Measurements from ENCODE around the gene HTR6.

DNA sequence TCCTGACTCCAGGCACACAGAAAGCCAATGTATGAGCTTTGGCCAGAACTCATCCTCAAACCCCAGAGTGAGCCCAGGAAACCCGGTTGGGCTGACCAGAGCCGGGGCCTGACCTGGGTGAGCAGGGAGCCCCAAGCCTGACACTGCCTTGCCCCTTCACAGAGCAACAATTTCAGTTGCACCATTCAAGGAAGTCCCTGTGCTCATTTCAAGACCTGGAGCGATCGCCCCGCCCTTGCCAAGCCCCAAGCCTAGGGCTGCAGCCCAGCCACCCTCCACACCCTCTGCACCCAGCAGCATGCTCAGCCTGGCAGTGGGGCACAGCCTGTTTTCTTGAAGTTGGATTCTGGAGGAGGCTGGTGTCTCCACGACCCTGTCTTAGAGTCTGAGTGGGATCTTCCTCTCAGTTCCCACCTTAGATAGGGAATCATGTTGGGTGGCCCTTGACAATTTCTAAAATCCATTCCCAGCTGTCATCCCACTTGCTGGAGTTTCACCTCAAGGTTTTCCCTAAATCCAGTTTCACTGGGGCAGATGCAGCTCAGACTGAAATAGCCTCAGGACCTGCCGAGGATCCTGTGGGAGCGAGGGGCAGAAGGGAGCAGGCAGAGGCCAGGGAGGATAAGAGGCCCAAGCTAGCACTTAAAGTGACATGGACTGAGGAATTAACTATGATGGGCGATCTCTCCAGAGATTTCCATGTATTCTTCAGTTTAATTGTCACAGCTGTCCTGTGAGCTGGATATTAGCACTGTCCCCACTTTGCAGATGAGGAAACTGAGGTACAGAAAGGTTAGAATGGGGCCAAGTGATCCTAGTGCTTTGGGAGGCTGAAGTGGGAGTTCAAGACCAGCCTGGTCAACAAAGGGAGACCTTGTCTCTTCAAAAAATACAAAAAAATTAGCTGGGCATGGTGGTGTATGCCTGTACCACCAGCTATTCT, 18.0 kb upstream of the HTR6 start:
- TF ChIP-seq POLR2A (IDR thresholded peaks at IDR 0.05; ENCODE audit: low read depth): no peak
- TF ChIP-seq, protein P1, sequence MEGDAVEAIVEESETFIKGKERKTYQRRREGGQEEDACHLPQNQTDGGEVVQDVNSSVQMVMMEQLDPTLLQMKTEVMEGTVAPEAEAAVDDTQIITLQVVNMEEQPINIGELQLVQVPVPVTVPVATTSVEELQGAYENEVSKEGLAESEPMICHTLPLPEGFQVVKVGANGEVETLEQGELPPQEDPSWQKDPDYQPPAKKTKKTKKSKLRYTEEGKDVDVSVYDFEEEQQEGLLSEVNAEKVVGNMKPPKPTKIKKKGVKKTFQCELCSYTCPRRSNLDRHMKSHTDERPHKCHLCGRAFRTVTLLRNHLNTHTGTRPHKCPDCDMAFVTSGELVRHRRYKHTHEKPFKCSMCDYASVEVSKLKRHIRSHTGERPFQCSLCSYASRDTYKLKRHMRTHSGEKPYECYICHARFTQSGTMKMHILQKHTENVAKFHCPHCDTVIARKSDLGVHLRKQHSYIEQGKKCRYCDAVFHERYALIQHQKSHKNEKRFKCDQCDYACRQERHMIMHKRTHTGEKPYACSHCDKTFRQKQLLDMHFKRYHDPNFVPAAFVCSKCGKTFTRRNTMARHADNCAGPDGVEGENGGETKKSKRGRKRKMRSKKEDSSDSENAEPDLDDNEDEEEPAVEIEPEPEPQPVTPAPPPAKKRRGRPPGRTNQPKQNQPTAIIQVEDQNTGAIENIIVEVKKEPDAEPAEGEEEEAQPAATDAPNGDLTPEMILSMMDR (IDR thresholded peaks at IDR 0.05): no peak
- TF ChIP-seq POLR2AphosphoS5 (IDR thresholded peaks at IDR 0.05): peak in 1 of 2 donors; percentile 37

Data from esophagus muscularis mucosa (tissue), 3 donors.